Measurements from ENCODE around the gene ZNF106.
A peak's percentile ranks its signal among the peaks of the same experiment; 100 is the strongest.

The ZNF106 gene

GRCh38 chr15:42448281-42448680, 42.7 kb downstream of the ZNF106 start:
- Histone ChIP-seq H3K27ac (ENCODE audit: low read depth, low read length) (no peak overlapping the region), H3K36me3 (ENCODE audit: insufficient read depth, low read length) (peaks cover 57% of the 10 kb centered on the region), H2AFZ (ENCODE audit: low read length, unreplicated experiment) (no peak overlapping the region), H3K27me3 (ENCODE audit: insufficient read depth, low read length) (no peaks in the 10 kb centered on the region), H3K4me3 (ENCODE audit: low read depth, low read length) (no peak overlapping the region), H3K79me2 (ENCODE audit: control insufficient read depth, insufficient read depth, low read length, unreplicated experiment) (peaks cover 3% of the 10 kb centered on the region), H3K4me1 (ENCODE audit: control insufficient read depth, insufficient read depth, low read length, unreplicated experiment) (no peaks in the 10 kb centered on the region)

DNA sequence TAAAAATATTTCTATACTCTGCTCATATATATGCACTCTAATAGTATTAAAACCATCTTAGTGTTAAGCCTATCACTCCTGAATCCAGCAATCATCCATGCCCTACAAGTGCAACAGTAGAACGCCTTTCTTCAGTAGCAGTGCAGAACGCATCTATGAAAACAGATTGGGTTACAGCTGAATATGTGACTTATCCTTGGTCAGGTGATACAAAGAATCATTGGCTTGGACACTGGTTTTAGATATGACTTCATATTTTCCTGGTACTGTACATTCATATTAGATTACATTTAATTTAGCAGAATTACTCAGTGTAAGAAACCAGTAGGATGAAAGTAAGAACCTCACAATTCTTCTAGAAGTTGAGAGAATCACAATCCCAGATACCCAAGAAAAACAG, 43.3 kb downstream of the ZNF106 start:
- Histone ChIP-seq H3K27ac (ENCODE audit: low read depth, low read length) (no peak overlapping the region), H3K4me1 (ENCODE audit: control insufficient read depth, insufficient read depth, low read length, unreplicated experiment) (no peaks in the 10 kb centered on the region), H3K79me2 (ENCODE audit: control insufficient read depth, insufficient read depth, low read length, unreplicated experiment) (peaks cover 3% of the 10 kb centered on the region), H3K36me3 (ENCODE audit: insufficient read depth, low read length) (peaks cover 57% of the 10 kb centered on the region), H3K4me3 (ENCODE audit: low read depth, low read length) (no peak overlapping the region), H3K27me3 (ENCODE audit: insufficient read depth, low read length) (no peaks in the 10 kb centered on the region), H2AFZ (ENCODE audit: low read length, unreplicated experiment) (no peak overlapping the region)

DNA sequence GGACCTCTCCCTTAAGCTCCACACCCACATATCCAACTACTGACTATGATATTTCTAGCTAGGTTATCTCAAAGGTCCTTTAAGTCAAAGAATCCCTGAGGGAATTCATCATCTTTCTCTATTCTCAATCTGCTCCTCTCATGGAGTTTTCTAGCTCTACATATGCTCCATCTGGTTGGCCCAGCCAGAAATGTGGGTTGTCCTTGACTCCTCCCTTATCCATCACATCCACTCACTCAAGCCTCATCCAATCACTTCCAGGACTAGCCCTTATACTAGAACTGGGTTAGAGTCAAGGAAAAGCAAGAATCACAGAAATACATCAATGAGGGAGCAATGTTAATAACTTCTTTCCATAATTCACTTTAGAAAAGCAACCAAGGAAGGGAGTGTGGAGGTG, 45.4 kb downstream of the ZNF106 start:
- Histone ChIP-seq H3K4me3 (ENCODE audit: low read depth, low read length) (no peak overlapping the region), H3K27me3 (ENCODE audit: insufficient read depth, low read length) (no peaks in the 10 kb centered on the region), H2AFZ (ENCODE audit: low read length, unreplicated experiment) (no peak overlapping the region), H3K27ac (ENCODE audit: low read depth, low read length) (no peak overlapping the region), H3K79me2 (ENCODE audit: control insufficient read depth, insufficient read depth, low read length, unreplicated experiment) (peaks cover 3% of the 10 kb centered on the region), H3K36me3 (ENCODE audit: insufficient read depth, low read length) (peaks cover 54% of the 10 kb centered on the region), H3K4me1 (ENCODE audit: control insufficient read depth, insufficient read depth, low read length, unreplicated experiment) (no peaks in the 10 kb centered on the region)

GRCh38 chr15:42444415-42445063, 46.4 kb downstream of the ZNF106 start:
- no peaks in the 10 kb centered on the region for H3K4me1 ChIP-seq (ENCODE audit: control insufficient read depth, insufficient read depth, low read length, unreplicated experiment)
- H3K27ac ChIP-seq (ENCODE audit: low read depth, low read length) = no peak overlapping the region
- H2AFZ ChIP-seq (ENCODE audit: low read length, unreplicated experiment) = no peak overlapping the region
- no peak overlapping the region for H3K4me3 ChIP-seq (ENCODE audit: low read depth, low read length)
- H3K27me3 ChIP-seq (ENCODE audit: insufficient read depth, low read length) = no peaks in the 10 kb centered on the region
- peaks cover 45% of the 10 kb centered on the region for H3K36me3 ChIP-seq (ENCODE audit: insufficient read depth, low read length)
- H3K79me2 ChIP-seq (ENCODE audit: control insufficient read depth, insufficient read depth, low read length, unreplicated experiment) = peaks cover 3% of the 10 kb centered on the region

DNA sequence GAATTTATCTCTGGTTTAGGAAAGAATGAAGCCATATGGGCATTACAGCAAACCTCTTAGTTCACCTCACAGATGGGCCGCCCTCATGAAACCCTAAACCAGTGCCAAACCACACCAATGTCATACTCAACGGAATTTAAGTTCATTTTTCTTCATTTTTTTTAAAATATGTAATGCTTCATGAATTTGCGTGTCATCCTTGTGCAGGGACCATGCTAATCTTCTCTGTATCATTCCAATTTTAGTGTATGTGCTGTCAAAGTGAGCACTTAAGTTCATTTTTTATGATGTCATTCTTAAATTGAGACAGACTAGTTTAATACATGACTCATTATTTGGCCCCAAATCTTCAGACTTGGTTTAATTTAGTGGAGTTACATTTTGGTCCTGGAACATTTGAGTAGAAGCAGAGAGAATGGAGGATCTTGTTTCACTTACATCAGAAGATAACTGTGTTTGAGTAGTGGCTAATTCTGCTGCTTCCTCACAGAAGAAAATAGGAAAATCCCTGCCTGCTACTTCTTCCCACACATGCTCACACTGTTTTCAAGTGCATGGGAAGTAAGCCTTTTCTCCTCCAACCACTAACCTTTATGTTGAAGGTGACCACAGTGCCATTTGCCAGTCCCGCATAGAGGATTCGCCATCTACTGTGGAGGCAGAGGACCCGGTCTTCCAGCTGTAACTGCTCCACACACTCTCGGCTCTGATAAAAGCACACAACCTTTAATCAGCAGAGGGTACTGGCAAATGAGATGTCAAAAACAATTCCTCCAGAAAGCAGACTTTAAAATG, 63.3 kb downstream of the ZNF106 start:
- H3K4me3 ChIP-seq (ENCODE audit: low read depth, low read length) = no peak overlapping the region
- H3K4me1 ChIP-seq (ENCODE audit: control insufficient read depth, insufficient read depth, low read length, unreplicated experiment) = peaks cover 15% of the 10 kb centered on the region
- H3K79me2 ChIP-seq (ENCODE audit: control insufficient read depth, insufficient read depth, low read length, unreplicated experiment) = no peaks in the 10 kb centered on the region
- H3K36me3 ChIP-seq (ENCODE audit: insufficient read depth, low read length) = peaks cover 45% of the 10 kb centered on the region
- peak overlapping the region; percentile 77 for H3K27ac ChIP-seq (ENCODE audit: low read depth, low read length)
- no peak overlapping the region for H2AFZ ChIP-seq (ENCODE audit: low read length, unreplicated experiment)
- H3K27me3 ChIP-seq (ENCODE audit: insufficient read depth, low read length) = no peaks in the 10 kb centered on the region

GRCh38 chr15:42421376-42421775, 69.6 kb downstream of the ZNF106 start:
- Histone ChIP-seq H3K79me2 (ENCODE audit: control insufficient read depth, insufficient read depth, low read length, unreplicated experiment) (no peaks in the 10 kb centered on the region), H3K27me3 (ENCODE audit: insufficient read depth, low read length) (no peaks in the 10 kb centered on the region)

DNA sequence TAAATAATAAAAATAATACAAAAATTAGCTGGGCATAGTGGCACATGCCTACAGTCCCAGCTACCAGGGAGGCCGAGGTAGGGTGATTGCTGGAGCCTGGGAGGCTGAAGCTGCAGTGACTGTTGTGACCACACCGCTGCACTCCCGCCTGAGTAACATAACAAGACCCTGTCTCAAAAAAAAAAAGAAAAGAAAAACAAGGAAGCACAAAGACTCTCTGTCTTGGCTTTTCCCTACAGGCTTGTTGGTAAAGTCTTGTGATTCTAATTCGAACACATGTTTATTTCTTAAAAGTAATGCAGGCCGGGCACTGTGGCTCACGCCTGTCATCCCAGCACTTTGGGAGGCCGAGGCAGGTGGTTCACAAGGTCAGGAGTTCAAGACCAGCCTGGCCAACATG, 71.6 kb downstream of the ZNF106 start:
- Histone ChIP-seq H3K79me2 (ENCODE audit: control insufficient read depth, insufficient read depth, low read length, unreplicated experiment) (no peaks in the 10 kb centered on the region), H3K4me3 (ENCODE audit: low read depth, low read length) (no peak overlapping the region), H3K27me3 (ENCODE audit: insufficient read depth, low read length) (no peaks in the 10 kb centered on the region), H2AFZ (ENCODE audit: low read length, unreplicated experiment) (no peak overlapping the region), H3K4me1 (ENCODE audit: control insufficient read depth, insufficient read depth, low read length, unreplicated experiment) (no peaks in the 10 kb centered on the region), H3K27ac (ENCODE audit: low read depth, low read length) (no peak overlapping the region), H3K36me3 (ENCODE audit: insufficient read depth, low read length) (peaks cover 59% of the 10 kb centered on the region)

More at GRCh38 chr15:42421376-42421775, 69.6 kb downstream of the ZNF106 start:
- H3K4me3 ChIP-seq (ENCODE audit: low read depth, low read length) = no peak overlapping the region
- no peaks in the 10 kb centered on the region for H3K4me1 ChIP-seq (ENCODE audit: control insufficient read depth, insufficient read depth, low read length, unreplicated experiment)
- no peak overlapping the region for H3K27ac ChIP-seq (ENCODE audit: low read depth, low read length)
- peaks cover 54% of the 10 kb centered on the region for H3K36me3 ChIP-seq (ENCODE audit: insufficient read depth, low read length)
- no peak overlapping the region for H2AFZ ChIP-seq (ENCODE audit: low read length, unreplicated experiment)

DNA sequence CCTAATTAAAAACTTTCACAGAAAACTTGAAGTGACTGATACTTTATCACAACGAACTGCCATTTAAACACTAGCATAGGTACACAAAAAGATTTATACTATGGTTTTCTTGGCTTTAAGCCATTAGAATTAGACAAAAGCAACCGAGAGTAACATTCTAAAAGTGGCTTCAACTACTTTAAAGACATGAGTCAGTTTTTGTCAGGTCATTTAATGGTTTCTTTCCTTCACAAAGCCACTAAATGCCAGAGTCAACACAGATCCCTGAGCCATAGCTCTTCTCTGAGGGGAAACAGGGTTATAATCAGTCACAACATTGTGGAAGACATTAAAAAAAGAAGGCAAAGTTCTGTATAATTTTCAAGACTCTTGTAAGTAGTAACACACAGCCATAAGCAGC, 77.0 kb downstream of the ZNF106 start:
- H2AFZ ChIP-seq (ENCODE audit: low read length, unreplicated experiment) = no peak overlapping the region
- no peak overlapping the region for H3K4me3 ChIP-seq (ENCODE audit: low read depth, low read length)
- no peaks in the 10 kb centered on the region for H3K79me2 ChIP-seq (ENCODE audit: control insufficient read depth, insufficient read depth, low read length, unreplicated experiment)
- no peaks in the 10 kb centered on the region for H3K27me3 ChIP-seq (ENCODE audit: insufficient read depth, low read length)
- no peak overlapping the region for H3K27ac ChIP-seq (ENCODE audit: low read depth, low read length)
- peaks cover 31% of the 10 kb centered on the region; the same call in 1 of the 2 replicates for H3K36me3 ChIP-seq (ENCODE audit: insufficient read depth, low read length)
- no peaks in the 10 kb centered on the region for H3K4me1 ChIP-seq (ENCODE audit: control insufficient read depth, insufficient read depth, low read length, unreplicated experiment)

GRCh38 chr15:42411884-42412283, 79.1 kb downstream of the ZNF106 start:
- H3K79me2 ChIP-seq (ENCODE audit: control insufficient read depth, insufficient read depth, low read length, unreplicated experiment) = no peaks in the 10 kb centered on the region
- H2AFZ ChIP-seq (ENCODE audit: low read length, unreplicated experiment) = no peak overlapping the region
- no peaks in the 10 kb centered on the region for H3K27me3 ChIP-seq (ENCODE audit: insufficient read depth, low read length)
- no peak overlapping the region for H3K27ac ChIP-seq (ENCODE audit: low read depth, low read length)
- no peaks in the 10 kb centered on the region for H3K4me1 ChIP-seq (ENCODE audit: control insufficient read depth, insufficient read depth, low read length, unreplicated experiment)
- H3K4me3 ChIP-seq (ENCODE audit: low read depth, low read length) = no peak overlapping the region
- H3K36me3 ChIP-seq (ENCODE audit: insufficient read depth, low read length) = peaks cover 20% of the 10 kb centered on the region; the same call in 1 of the 2 replicates

GRCh38 chr15:42409011-42409410, 81.9 kb downstream of the ZNF106 start:
- no peak overlapping the region for H3K4me3 ChIP-seq (ENCODE audit: low read depth, low read length)
- H3K79me2 ChIP-seq (ENCODE audit: control insufficient read depth, insufficient read depth, low read length, unreplicated experiment) = no peaks in the 10 kb centered on the region
- H3K27ac ChIP-seq (ENCODE audit: low read depth, low read length) = no peak overlapping the region

DNA sequence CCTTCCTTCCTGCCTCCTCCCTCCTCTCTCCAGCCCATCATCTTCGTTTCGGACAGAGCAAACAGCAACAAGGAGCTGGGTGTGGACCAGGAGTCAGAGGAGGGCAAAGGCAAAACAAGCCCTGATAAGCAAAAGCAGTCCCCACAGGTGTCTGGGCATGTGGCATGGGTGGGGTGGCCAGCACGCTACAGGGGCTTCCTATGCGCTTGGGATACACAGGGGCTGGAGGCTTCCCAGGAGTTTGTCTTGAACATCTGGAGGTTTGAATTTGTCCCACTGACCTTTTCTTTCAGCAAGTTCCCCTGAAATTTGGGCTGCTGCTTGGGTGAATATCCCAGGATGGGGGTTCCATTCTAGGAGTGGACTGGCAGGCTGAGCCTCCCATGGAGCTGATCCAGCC, 82.8 kb downstream of the ZNF106 start:
- no peak overlapping the region for H3K27ac ChIP-seq (ENCODE audit: low read depth, low read length)
- H3K27me3 ChIP-seq (ENCODE audit: insufficient read depth, low read length) = no peaks in the 10 kb centered on the region
- H3K4me1 ChIP-seq (ENCODE audit: control insufficient read depth, insufficient read depth, low read length, unreplicated experiment) = no peaks in the 10 kb centered on the region
- no peaks in the 10 kb centered on the region for H3K36me3 ChIP-seq (ENCODE audit: insufficient read depth, low read length)
- H2AFZ ChIP-seq (ENCODE audit: low read length, unreplicated experiment) = no peak overlapping the region
- no peaks in the 10 kb centered on the region for H3K79me2 ChIP-seq (ENCODE audit: control insufficient read depth, insufficient read depth, low read length, unreplicated experiment)
- H3K4me3 ChIP-seq (ENCODE audit: low read depth, low read length) = no peak overlapping the region

More at GRCh38 chr15:42409011-42409410, 81.9 kb downstream of the ZNF106 start:
- H3K27me3 ChIP-seq (ENCODE audit: insufficient read depth, low read length) = no peaks in the 10 kb centered on the region
- H3K4me1 ChIP-seq (ENCODE audit: control insufficient read depth, insufficient read depth, low read length, unreplicated experiment) = no peaks in the 10 kb centered on the region
- no peaks in the 10 kb centered on the region for H3K36me3 ChIP-seq (ENCODE audit: insufficient read depth, low read length)
- no peak overlapping the region for H2AFZ ChIP-seq (ENCODE audit: low read length, unreplicated experiment)

All from ACC112 (cell line).